Measurements from ENCODE around the gene DICER1.

DICER1 gene

GRCh38 chr14:95095996-95096395 lies 61.3 kb downstream of the DICER1 start:
- H3K4me3 ChIP-seq (ENCODE audit: low read depth, low read length), result no peak overlapping the region
- TF ChIP-seq CTCF (conservative IDR thresholded peaks at IDR 0.05; ENCODE audit: low read depth, low read length), result no peak

GRCh38 chr14:95092723-95093122 lies 64.6 kb downstream of the DICER1 start:
- H3K4me3 ChIP-seq (ENCODE audit: low read depth, low read length), result no peak overlapping the region
- no peak for TF ChIP-seq CTCF (conservative IDR thresholded peaks at IDR 0.05; ENCODE audit: low read depth, low read length)
- DNase-seq (ENCODE audit: low read depth), result no peak

More at GRCh38 chr14:95095996-95096395, 61.3 kb downstream of the DICER1 start:
- peak; percentile 17 for DNase-seq (ENCODE audit: low read depth)

GRCh38 chr14:95091581-95091980 lies 65.7 kb downstream of the DICER1 start:
- TF ChIP-seq CTCF (conservative IDR thresholded peaks at IDR 0.05; ENCODE audit: low read depth, low read length), result no peak
- no peak for DNase-seq (ENCODE audit: low read depth)
- H3K4me3 ChIP-seq (ENCODE audit: low read depth, low read length), result no peak overlapping the region

GRCh38 chr14:95088665-95089064 lies 68.7 kb downstream of the DICER1 start:
- peak; percentile 7 for DNase-seq (ENCODE audit: low read depth)
- H3K4me3 ChIP-seq (ENCODE audit: low read depth, low read length), result no peak overlapping the region
- no peak for TF ChIP-seq CTCF (conservative IDR thresholded peaks at IDR 0.05; ENCODE audit: low read depth, low read length)

- no peak overlapping the region for H3K4me3 ChIP-seq (ENCODE audit: low read depth, low read length)
- no peak for TF ChIP-seq CTCF (conservative IDR thresholded peaks at IDR 0.05; ENCODE audit: low read depth, low read length)
- no peak for DNase-seq (ENCODE audit: low read depth)
Measured at GRCh38 chr14:95087619-95088018, 69.7 kb downstream of the DICER1 start.

- no peak overlapping the region for H3K4me3 ChIP-seq (ENCODE audit: low read depth, low read length)
- DNase-seq (ENCODE audit: low read depth), result peak; percentile 8
- TF ChIP-seq CTCF (conservative IDR thresholded peaks at IDR 0.05; ENCODE audit: low read depth, low read length), result no peak
Measured at GRCh38 chr14:95085321-95085720, 72.0 kb downstream of the DICER1 start.

- no peak for TF ChIP-seq CTCF (conservative IDR thresholded peaks at IDR 0.05; ENCODE audit: low read depth, low read length)
- no peak for DNase-seq (ENCODE audit: low read depth)
- H3K4me3 ChIP-seq (ENCODE audit: low read depth, low read length), result no peak overlapping the region
Measured at GRCh38 chr14:95078867-95079266, 78.5 kb downstream of the DICER1 start.

Measured in choroid plexus epithelial cell (primary cell).